HFFc6 (cell line): Measurements from ENCODE around the gene ROCK2. TPM values are rescaled to one million over a fixed set of nuclear protein-coding genes. Genes with fewer than 3 reads are reported as not detected.
A peak's percentile ranks its signal among the peaks of the same experiment; 100 is the strongest.

Experiments used
- DNase-seq: peaks from one replicate; pipeline ENCODE4 v3.0.0-alpha.2; 2018
- H3K27ac Mint-ChIP-seq: 2 replicates; pipeline ENCODE4 v1.8.0; 2020; ENCODE audit warnings: mild to moderate bottlenecking, mixed read lengths
- H3K27me3 Mint-ChIP-seq: 2 replicates; pipeline ENCODE4 v1.8.0; 2021; ENCODE audit warnings: mild to moderate bottlenecking, moderate library complexity, mixed read lengths; ENCODE audit not compliant: insufficient read depth
- H3K36me3 Mint-ChIP-seq: 2 replicates; pipeline ENCODE4 v1.8.0; 2021; ENCODE audit warnings: low read depth, mixed read lengths
- H3K4me1 Mint-ChIP-seq: 2 replicates; pipeline ENCODE4 v1.8.0; 2020; ENCODE audit warnings: low read depth, mixed read lengths
- H3K4me3 Mint-ChIP-seq: 2 replicates; pipeline ENCODE4 v1.8.0; 2020; ENCODE audit warnings: mild to moderate bottlenecking, moderate library complexity, mixed read lengths
- H3K9me3 Mint-ChIP-seq: 2 replicates; pipeline ENCODE4 v1.8.0; 2020; ENCODE audit warnings: mild to moderate bottlenecking, mixed read lengths
- CTCF ChIP-seq: fragments of 200-600 bp; sonication (generic); IDR thresholded peaks from 2 replicates; pipeline ENCODE4 v1.5.0; 2021; ENCODE audit warnings: antibody characterized with exemption, mild to moderate bottlenecking
- total RNA-seq, 6 experiments: library from RNA; stranded (reverse); fragmentation: NEBNext Ultra II Directional; extraction: Animal tissue kit (Norgen Biotek cat#: 25700); gene quantifications; 2 replicates in 1 of 6; 3 replicates in 5 of 6; pipeline ENCODE4 v1.2.3, GENCODE V29; 2021

Gene ROCK2
- total RNA-seq, 6 experiments from 2014 or later: 41.6 to 54.3 (median 51.7) TPM

GRCh38 chr2:11352781-11353537 is 8.5 kb upstream of the ROCK2 start:
- no peaks in the 10 kb centered on the region for H3K9me3 Mint-ChIP-seq
- DNase-seq: no peak
- no peak for TF ChIP-seq CTCF
- H3K4me3 Mint-ChIP-seq: no peak overlapping the region
- no peak overlapping the region for H3K27ac Mint-ChIP-seq
- H3K4me1 Mint-ChIP-seq: peaks cover 5% of the 10 kb centered on the region; the same call in 1 of the 2 replicates
- H3K27me3 Mint-ChIP-seq: peaks cover 25% of the 10 kb centered on the region
- no peaks in the 10 kb centered on the region for H3K36me3 Mint-ChIP-seq

DNA sequence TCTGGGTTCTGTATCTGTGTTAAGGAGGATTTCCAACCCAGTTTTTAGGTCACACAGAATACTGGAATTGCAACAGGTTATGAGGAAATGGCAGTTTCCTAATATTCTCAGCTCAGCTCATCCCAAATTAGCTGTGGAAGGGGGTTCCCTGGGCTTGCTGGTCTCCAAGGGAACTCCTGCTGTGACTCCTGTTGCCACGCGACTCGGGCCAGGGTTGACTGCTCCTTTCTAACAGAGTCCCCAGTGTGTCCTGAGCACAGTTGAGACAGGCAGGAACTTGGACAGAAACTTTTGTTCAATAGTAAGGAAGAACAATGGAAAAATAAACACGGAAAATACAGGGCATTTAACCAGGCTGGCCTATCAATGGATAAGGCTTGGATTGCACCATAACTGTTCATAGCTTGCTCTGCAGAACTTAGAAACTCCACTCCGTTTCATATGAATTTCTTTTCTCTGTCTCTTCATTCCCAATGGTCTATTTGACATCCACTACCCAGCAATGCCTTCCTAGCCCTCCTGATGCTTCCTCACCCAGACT is 3.8 kb upstream of the ROCK2 start:
- H3K4me1 Mint-ChIP-seq: peaks cover 16% of the 10 kb centered on the region
- DNase-seq: no peak
- TF ChIP-seq CTCF: no peak
- H3K36me3 Mint-ChIP-seq: no peaks in the 10 kb centered on the region
- H3K4me3 Mint-ChIP-seq: no peak overlapping the region; the same call in 1 of the 2 replicates
- no peak overlapping the region for H3K27ac Mint-ChIP-seq
- no peaks in the 10 kb centered on the region for H3K9me3 Mint-ChIP-seq
- peaks cover 10% of the 10 kb centered on the region for H3K27me3 Mint-ChIP-seq

- H3K27ac Mint-ChIP-seq: no peak overlapping the region
- H3K9me3 Mint-ChIP-seq: no peaks in the 10 kb centered on the region
- no peak for DNase-seq
- H3K4me3 Mint-ChIP-seq: no peak overlapping the region
- H3K27me3 Mint-ChIP-seq: peaks cover 5% of the 10 kb centered on the region
- H3K4me1 Mint-ChIP-seq: peaks cover 19% of the 10 kb centered on the region
- no peaks in the 10 kb centered on the region for H3K36me3 Mint-ChIP-seq
- TF ChIP-seq CTCF: no peak
Observed at GRCh38 chr2:11347403-11347959, 3.0 kb upstream of the ROCK2 start.

DNA sequence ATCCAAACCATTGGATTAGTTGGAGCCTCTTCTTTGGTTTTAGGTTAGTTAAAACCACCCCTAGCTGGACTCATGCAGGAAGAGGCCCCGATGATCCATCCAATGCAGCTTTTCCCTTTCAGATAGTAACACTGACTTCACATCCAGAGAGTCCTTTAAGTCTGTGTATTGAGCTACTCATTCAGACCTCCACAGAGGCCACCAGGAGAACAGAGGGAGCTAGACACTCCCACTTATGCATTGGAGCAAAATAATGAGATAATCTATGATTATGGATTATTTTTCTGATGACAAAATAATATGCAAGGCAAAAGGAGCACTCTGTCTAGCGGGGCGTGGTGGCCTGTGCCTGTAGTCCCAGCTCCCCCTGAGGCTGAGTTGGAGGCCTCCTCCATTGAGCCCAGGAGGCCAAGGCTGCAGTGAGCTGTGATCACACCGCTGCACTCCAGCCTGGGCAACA is 1.6 kb upstream of the ROCK2 start:
- no peaks in the 10 kb centered on the region for H3K9me3 Mint-ChIP-seq
- H3K27ac Mint-ChIP-seq: peak overlapping the region; percentile 98
- H3K4me1 Mint-ChIP-seq: peaks cover 29% of the 10 kb centered on the region
- no peak for DNase-seq
- no peaks in the 10 kb centered on the region for H3K36me3 Mint-ChIP-seq
- TF ChIP-seq CTCF: no peak
- peak overlapping the region; percentile 91; the same call in 1 of the 2 replicates for H3K4me3 Mint-ChIP-seq
- peaks cover 2% of the 10 kb centered on the region for H3K27me3 Mint-ChIP-seq

DNA sequence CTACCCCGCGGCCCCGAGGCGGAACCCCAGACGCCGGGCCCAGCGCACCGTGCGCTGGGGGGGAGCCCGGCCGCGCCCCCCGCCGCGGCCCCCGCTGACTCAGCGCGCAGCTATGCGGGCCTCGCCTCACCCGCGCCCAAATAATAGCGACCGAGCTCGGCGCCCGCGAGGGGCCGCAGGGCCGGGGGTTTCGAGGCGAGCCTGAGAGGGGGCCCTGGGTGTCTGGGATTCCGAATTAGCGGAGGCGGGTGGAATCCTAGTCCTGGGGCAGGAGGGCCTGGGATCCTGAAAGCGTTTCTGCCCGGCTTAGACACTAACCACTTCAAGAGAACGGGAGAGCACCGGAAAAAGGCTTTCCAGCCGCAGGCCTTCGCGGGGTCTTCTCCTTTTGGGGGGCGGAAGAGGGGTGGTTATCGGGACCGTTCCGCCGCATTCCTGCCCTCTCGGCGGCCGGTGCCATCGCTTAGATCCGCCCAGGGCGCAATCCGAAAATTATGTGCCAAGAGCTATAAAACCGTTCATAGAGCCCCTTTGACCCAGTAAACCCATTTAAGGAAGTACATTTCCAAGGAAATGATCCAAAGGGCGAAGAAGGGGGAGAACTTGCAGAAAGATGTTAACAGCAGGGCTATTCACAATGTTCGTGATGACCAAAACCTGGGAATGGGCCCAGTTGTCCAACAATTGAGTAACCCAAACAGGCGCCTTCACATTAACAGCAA is 681 bp upstream of the ROCK2 start:
- Mint-ChIP-seq H3K4me3 (peak overlapping the region; percentile 91), H3K27ac (peak overlapping the region; percentile 98), H3K36me3 (no peaks in the 10 kb centered on the region), H3K4me1 (peaks cover 38% of the 10 kb centered on the region), H3K27me3 (peaks cover 2% of the 10 kb centered on the region), H3K9me3 (no peaks in the 10 kb centered on the region)
- no peak for TF ChIP-seq CTCF
- peak; percentile 81 for DNase-seq
